ENCODE measurements around the gene MAML3.

MAML3 gene

DNA sequence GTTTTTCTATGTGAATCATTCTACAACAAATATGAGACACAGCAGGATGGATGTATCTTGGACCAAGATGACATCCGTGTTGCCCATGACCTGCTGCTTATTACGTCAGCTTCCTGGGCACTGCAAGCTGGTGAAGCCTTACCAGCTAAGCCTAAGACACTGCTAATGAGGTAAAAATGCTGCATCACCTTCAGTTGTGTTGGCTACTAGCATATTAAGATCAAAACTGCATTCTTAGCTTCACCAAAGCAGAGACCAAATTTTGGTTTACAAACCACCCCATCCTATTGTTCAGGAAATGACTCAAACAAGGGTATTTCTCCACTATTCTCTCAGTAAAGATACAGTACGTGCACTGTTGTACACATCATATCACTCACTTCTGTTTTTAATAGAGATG, 50.3 kb downstream of the MAML3 start:
- Histone ChIP-seq H3K4me3 (ENCODE audit: low read length) (no peak overlapping the region), H3K36me3 (ENCODE audit: control insufficient read depth, insufficient read depth, low read length) (no peaks in the 10 kb centered on the region), H3K27ac (ENCODE audit: low read depth, low read length) (no peak overlapping the region), H3K4me1 (ENCODE audit: control insufficient read depth, insufficient read depth, low read length) (peaks cover 2% of the 10 kb centered on the region), H3K27me3 (ENCODE audit: control insufficient read depth, insufficient read depth, low read length) (no peaks in the 10 kb centered on the region), H3K9ac (ENCODE audit: low read length) (no peak overlapping the region)

DNA sequence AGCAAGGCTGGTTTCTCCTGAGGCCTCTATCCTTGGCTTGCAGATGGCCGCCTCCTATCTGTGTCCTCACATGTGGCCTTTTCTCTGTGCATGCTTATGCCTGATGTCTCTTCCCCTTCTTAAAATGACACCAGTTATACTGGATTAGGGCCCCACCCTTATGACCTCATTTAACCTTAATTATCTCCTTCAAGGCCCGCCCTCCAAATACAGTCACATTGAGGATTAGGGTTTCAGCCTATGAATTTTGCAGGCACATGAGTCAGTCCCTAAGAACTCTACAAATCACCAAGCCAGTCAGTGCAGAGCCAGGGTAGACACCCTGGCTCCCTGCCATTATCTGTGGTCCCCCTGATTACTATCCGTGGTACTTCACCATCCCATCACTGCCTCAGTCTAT, 51.6 kb downstream of the MAML3 start:
- Histone ChIP-seq H3K9ac (ENCODE audit: low read length) (no peak overlapping the region), H3K27ac (ENCODE audit: low read depth, low read length) (no peak overlapping the region), H3K4me3 (ENCODE audit: low read length) (no peak overlapping the region), H3K4me1 (ENCODE audit: control insufficient read depth, insufficient read depth, low read length) (peaks cover 2% of the 10 kb centered on the region), H3K36me3 (ENCODE audit: control insufficient read depth, insufficient read depth, low read length) (no peaks in the 10 kb centered on the region), H3K27me3 (ENCODE audit: control insufficient read depth, insufficient read depth, low read length) (no peaks in the 10 kb centered on the region)

- Histone ChIP-seq H3K4me3 (ENCODE audit: low read length) (no peak overlapping the region), H3K9ac (ENCODE audit: low read length) (no peak overlapping the region), H3K27ac (ENCODE audit: low read depth, low read length) (no peak overlapping the region), H3K27me3 (ENCODE audit: control insufficient read depth, insufficient read depth, low read length) (no peaks in the 10 kb centered on the region), H3K36me3 (ENCODE audit: control insufficient read depth, insufficient read depth, low read length) (no peaks in the 10 kb centered on the region), H3K4me1 (ENCODE audit: control insufficient read depth, insufficient read depth, low read length) (peaks cover 2% of the 10 kb centered on the region)
Observed at GRCh38 chr4:140100771-140101170, 53.2 kb downstream of the MAML3 start.

DNA sequence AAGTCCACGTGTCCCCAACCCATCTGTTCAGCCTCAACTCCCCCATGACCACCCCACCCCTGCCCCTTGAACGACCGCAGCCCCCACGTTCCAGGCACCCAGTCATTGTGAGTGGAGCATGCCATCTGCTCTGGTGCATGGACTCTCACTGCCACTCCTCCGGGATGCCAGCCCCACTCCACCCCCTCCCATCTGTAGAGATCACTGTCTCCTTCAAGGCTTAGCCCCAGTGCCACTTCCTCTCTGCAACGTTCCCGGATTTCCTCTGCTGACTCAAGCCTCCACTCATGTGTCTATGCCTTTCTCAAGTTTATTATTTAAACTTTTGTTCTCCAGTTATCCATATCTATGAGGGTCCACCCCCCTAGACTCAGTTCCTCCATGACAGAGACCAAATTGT, 54.0 kb downstream of the MAML3 start:
- H3K36me3 ChIP-seq (ENCODE audit: control insufficient read depth, insufficient read depth, low read length), result no peaks in the 10 kb centered on the region
- H3K27ac ChIP-seq (ENCODE audit: low read depth, low read length), result no peak overlapping the region
- peaks cover 2% of the 10 kb centered on the region for H3K4me1 ChIP-seq (ENCODE audit: control insufficient read depth, insufficient read depth, low read length)
- no peak overlapping the region for H3K9ac ChIP-seq (ENCODE audit: low read length)
- H3K4me3 ChIP-seq (ENCODE audit: low read length), result no peak overlapping the region
- no peaks in the 10 kb centered on the region for H3K27me3 ChIP-seq (ENCODE audit: control insufficient read depth, insufficient read depth, low read length)

- Histone ChIP-seq H3K4me1 (ENCODE audit: control insufficient read depth, insufficient read depth, low read length) (peaks cover 9% of the 10 kb centered on the region), H3K4me3 (ENCODE audit: low read length) (peak overlapping the region; percentile 28), H3K36me3 (ENCODE audit: control insufficient read depth, insufficient read depth, low read length) (no peaks in the 10 kb centered on the region), H3K27me3 (ENCODE audit: control insufficient read depth, insufficient read depth, low read length) (no peaks in the 10 kb centered on the region), H3K27ac (ENCODE audit: low read depth, low read length) (no peak overlapping the region), H3K9ac (ENCODE audit: low read length) (no peak overlapping the region)
Observed at GRCh38 chr4:140098455-140099160, 55.4 kb downstream of the MAML3 start.

GRCh38 chr4:140097572-140097971, 56.4 kb downstream of the MAML3 start:
- Histone ChIP-seq H3K9ac (ENCODE audit: low read length) (no peak overlapping the region), H3K27me3 (ENCODE audit: control insufficient read depth, insufficient read depth, low read length) (no peaks in the 10 kb centered on the region), H3K36me3 (ENCODE audit: control insufficient read depth, insufficient read depth, low read length) (no peaks in the 10 kb centered on the region), H3K4me1 (ENCODE audit: control insufficient read depth, insufficient read depth, low read length) (peaks cover 7% of the 10 kb centered on the region), H3K4me3 (ENCODE audit: low read length) (no peak overlapping the region), H3K27ac (ENCODE audit: low read depth, low read length) (no peak overlapping the region)

DNA sequence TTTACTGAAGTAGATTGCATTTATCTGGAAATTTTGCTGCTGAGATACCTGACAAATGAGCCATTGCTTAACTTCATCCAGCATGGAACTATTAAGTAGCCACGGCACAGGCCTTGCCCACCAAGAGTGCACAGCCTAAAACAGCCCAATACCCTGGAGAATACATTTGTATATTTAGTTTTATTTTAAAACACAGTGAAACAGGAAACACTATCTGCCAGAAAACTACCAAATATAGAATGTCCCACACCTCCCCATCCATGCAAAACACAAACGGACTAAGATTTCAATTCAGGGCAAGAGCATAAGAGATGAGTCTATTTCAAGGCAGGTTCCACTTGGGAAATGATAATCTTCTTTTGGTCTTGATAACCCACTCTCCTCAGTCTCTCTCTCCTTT, 57.1 kb downstream of the MAML3 start:
- Histone ChIP-seq H3K27ac (ENCODE audit: low read depth, low read length) (no peak overlapping the region), H3K4me1 (ENCODE audit: control insufficient read depth, insufficient read depth, low read length) (peaks cover 7% of the 10 kb centered on the region), H3K4me3 (ENCODE audit: low read length) (no peak overlapping the region), H3K9ac (ENCODE audit: low read length) (no peak overlapping the region), H3K27me3 (ENCODE audit: control insufficient read depth, insufficient read depth, low read length) (no peaks in the 10 kb centered on the region), H3K36me3 (ENCODE audit: control insufficient read depth, insufficient read depth, low read length) (no peaks in the 10 kb centered on the region)

- no peak overlapping the region for H3K4me3 ChIP-seq (ENCODE audit: low read length)
- H3K9ac ChIP-seq (ENCODE audit: low read length), result no peak overlapping the region
- H3K36me3 ChIP-seq (ENCODE audit: control insufficient read depth, insufficient read depth, low read length), result no peaks in the 10 kb centered on the region
- H3K27me3 ChIP-seq (ENCODE audit: control insufficient read depth, insufficient read depth, low read length), result no peaks in the 10 kb centered on the region
- peaks cover 7% of the 10 kb centered on the region for H3K4me1 ChIP-seq (ENCODE audit: control insufficient read depth, insufficient read depth, low read length)
- no peak overlapping the region for H3K27ac ChIP-seq (ENCODE audit: low read depth, low read length)
Observed at GRCh38 chr4:140096483-140096861, 57.5 kb downstream of the MAML3 start.

- Histone ChIP-seq H3K36me3 (ENCODE audit: control insufficient read depth, insufficient read depth, low read length) (no peaks in the 10 kb centered on the region), H3K9ac (ENCODE audit: low read length) (no peak overlapping the region), H3K4me1 (ENCODE audit: control insufficient read depth, insufficient read depth, low read length) (peaks cover 7% of the 10 kb centered on the region), H3K27me3 (ENCODE audit: control insufficient read depth, insufficient read depth, low read length) (no peaks in the 10 kb centered on the region), H3K27ac (ENCODE audit: low read depth, low read length) (no peak overlapping the region), H3K4me3 (ENCODE audit: low read length) (peak overlapping the region; percentile 43)
Observed at GRCh38 chr4:140095694-140096482, 58.1 kb downstream of the MAML3 start.

- Histone ChIP-seq H3K27ac (ENCODE audit: low read depth, low read length) (peak overlapping the region; percentile 24), H3K4me3 (ENCODE audit: low read length) (peak overlapping the region; percentile 43), H3K27me3 (ENCODE audit: control insufficient read depth, insufficient read depth, low read length) (no peaks in the 10 kb centered on the region), H3K36me3 (ENCODE audit: control insufficient read depth, insufficient read depth, low read length) (no peaks in the 10 kb centered on the region), H3K4me1 (ENCODE audit: control insufficient read depth, insufficient read depth, low read length) (peaks cover 7% of the 10 kb centered on the region), H3K9ac (ENCODE audit: low read length) (no peak overlapping the region)
Observed at GRCh38 chr4:140094438-140095420, 59.3 kb downstream of the MAML3 start.

DNA sequence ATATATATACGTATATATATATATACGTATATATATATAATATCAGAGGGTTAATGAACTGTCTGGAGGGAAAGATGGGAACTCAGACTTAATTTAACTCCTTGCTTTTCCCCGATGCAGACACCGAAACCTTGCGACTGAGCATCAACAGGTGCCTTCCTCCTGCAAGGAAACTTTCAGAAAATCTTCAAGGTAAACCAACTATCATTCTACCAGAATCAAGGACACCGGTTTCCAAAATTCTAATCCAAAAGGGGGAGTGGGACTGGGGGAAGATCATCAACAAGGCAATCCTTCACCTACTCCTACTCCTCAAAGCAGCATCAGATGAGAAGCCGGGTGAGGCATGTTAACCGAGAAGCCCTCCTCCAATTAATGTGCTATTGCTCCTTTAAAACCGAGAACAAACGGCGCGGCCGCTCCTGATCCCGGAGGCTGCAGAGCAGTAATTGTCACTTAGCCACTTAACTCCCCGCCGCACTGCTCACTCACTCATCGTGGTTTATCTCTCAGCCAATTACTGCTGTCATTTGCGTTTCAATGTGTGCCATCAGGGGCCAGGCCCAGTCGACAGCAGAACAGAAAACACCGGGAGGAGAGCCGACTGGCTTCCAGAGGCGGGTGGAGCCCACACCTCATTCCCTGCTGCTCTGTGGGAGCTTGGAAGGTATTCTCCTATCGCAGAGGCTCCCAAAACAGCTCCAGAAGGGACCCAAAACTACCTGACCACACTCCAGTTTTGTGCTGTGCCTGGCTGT, 61.7 kb downstream of the MAML3 start:
- peak overlapping the region; percentile 41 for H3K4me3 ChIP-seq (ENCODE audit: low read length)
- H3K9ac ChIP-seq (ENCODE audit: low read length), result no peak overlapping the region
- no peaks in the 10 kb centered on the region for H3K36me3 ChIP-seq (ENCODE audit: control insufficient read depth, insufficient read depth, low read length)
- peaks cover 7% of the 10 kb centered on the region for H3K4me1 ChIP-seq (ENCODE audit: control insufficient read depth, insufficient read depth, low read length)
- H3K27me3 ChIP-seq (ENCODE audit: control insufficient read depth, insufficient read depth, low read length), result no peaks in the 10 kb centered on the region
- no peak overlapping the region for H3K27ac ChIP-seq (ENCODE audit: low read depth, low read length)
